Immature natural killer cell (primary cell): Measurements from ENCODE around the gene CLEC4C. TPM values are rescaled to one million over a fixed set of nuclear protein-coding genes. Genes with fewer than 3 reads are reported as not detected.

ENCODE experiments used
- DNase-seq, 3 donors: peaks; one replicate each; pipeline ENCODE4 v3.0.0; 2022; ENCODE audit warnings: mixed read lengths in 1 of 3
- H3K27ac Mint-ChIP-seq, 6 donors: one replicate each; pipeline ENCODE4 v1.8.0; 2020; ENCODE audit warnings: mixed read lengths in 6 of 6, mild to moderate bottlenecking in 5 of 6, inconsistent platforms in 4 of 6, moderate library complexity in 3 of 6
- H3K27me3 Mint-ChIP-seq, 3 donors: one replicate each; pipeline ENCODE4 v1.8.0; 2020 to 2021; ENCODE audit warnings: low read depth in 3 of 3, mild to moderate bottlenecking in 3 of 3, mixed read lengths in 3 of 3, moderate library complexity in 3 of 3, inconsistent platforms in 1 of 3
- H3K36me3 Mint-ChIP-seq, 3 donors: one replicate each; pipeline ENCODE4 v1.8.0; 2020; ENCODE audit warnings: mixed read lengths in 3 of 3, inconsistent platforms in 2 of 3, mild to moderate bottlenecking in 2 of 3
- H3K4me1 Mint-ChIP-seq, 2 donors: one replicate each; pipeline ENCODE4 v1.8.0; 2020; ENCODE audit warnings: inconsistent platforms in 2 of 2, mild to moderate bottlenecking in 2 of 2, mixed read lengths in 2 of 2, moderate library complexity in 1 of 2
- H3K4me3 Mint-ChIP-seq, 5 donors: one replicate each; pipeline ENCODE4 v1.8.0; 2020; ENCODE audit warnings: mild to moderate bottlenecking in 5 of 5, mixed read lengths in 5 of 5, inconsistent platforms in 3 of 5, moderate library complexity in 3 of 5
- H3K9me3 Mint-ChIP-seq, 6 donors: one replicate each; pipeline ENCODE4 v1.8.0; 2020; ENCODE audit warnings: mild to moderate bottlenecking in 6 of 6, mixed read lengths in 6 of 6, inconsistent platforms in 4 of 6, moderate library complexity in 3 of 6
- polyA plus RNA-seq, 3 donors: library from polyadenylated mRNA; unstranded; fragments of 300-500 nt; fragmentation: Illumina TruSeq; gene quantifications; one replicate each; pipeline ENCODE4 v1.2.3, GENCODE V29; 2021

The CLEC4C gene
- polyA plus RNA-seq, 3 donors from 2014 or later = 0.36 to 2.7 (median 0.72) TPM

DNA sequence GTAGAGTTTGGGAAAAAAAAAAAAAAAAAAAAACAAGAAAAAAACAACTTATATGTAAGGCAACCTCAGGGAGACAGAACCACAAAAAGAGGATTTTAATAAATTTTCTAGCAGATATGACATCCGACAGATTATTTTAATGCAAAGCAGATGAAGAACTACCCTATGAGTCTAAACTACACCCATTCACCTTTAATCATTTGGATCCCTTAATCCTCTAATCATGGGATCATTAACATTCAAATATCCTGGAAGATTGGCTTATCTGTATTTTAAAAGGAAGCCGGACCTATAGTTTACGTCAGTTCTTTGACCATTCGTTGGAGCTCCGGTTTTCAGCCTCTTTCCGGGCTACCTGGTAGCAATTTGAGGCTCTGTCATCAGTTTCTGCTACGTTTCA, 36.0 kb downstream of the CLEC4C start, which contains the start of gene DPPA3:
DPPA3 (plus strand) TSS at position 301 of the 400 bp plus-strand sequence. CDS start 138 bp downstream, outside the sequence.
- Mint-ChIP-seq H3K9me3 (peaks cover 0 to 2% (median 0%) of the 10 kb centered on the region in 6 donors), H3K27ac (no peak within 1 kb of the TSS), H3K27me3 (peaks cover 0 to 5% (median 2%) of the 10 kb centered on the region in 3 donors), H3K36me3 (no peaks in the 10 kb centered on the region), H3K4me3 (no peak within 1 kb of the TSS), H3K4me1 (no peaks in the 10 kb centered on the region)
- DNase-seq = no peak

- no peaks in the 10 kb centered on the region for H3K4me1 Mint-ChIP-seq
- H3K27ac Mint-ChIP-seq = no peak overlapping the region
Observed at GRCh38 chr12:7709969-7710675, 37.1 kb downstream of the CLEC4C start.

DNA sequence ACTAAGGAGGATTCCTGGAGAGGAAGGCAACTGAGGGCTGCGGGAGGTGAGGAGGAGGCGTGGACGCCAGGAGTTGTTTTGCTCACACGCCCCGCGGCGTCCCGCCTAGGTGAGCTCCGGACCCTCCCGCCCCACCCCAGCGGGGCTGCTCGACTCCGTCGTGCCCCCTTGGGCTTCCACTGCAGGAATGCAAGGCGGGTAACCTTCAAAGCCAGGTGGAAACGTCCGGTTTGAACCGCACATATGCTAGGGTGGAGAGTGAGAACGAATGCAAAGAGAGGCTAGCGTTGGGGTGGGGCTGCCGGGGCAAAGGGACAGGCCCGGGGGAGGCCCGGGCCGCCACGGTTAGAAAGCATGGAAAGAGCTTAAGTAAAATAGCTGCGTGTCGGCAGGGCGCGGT, 41.3 kb downstream of the CLEC4C start:
- no peak overlapping the region for H3K27ac Mint-ChIP-seq
- no peak overlapping the region for H3K4me3 Mint-ChIP-seq
- no peaks in the 10 kb centered on the region for H3K36me3 Mint-ChIP-seq
- H3K27me3 Mint-ChIP-seq = peaks cover 0 to 2% (median 2%) of the 10 kb centered on the region in 3 donors
- H3K9me3 Mint-ChIP-seq = peaks cover 0 to 2% (median 0%) of the 10 kb centered on the region in 6 donors
- no peaks in the 10 kb centered on the region for H3K4me1 Mint-ChIP-seq
- DNase-seq = no peak

More at GRCh38 chr12:7709969-7710675, 37.1 kb downstream of the CLEC4C start:
- Mint-ChIP-seq H3K9me3 (peaks cover 0 to 2% (median 0%) of the 10 kb centered on the region in 6 donors), H3K36me3 (no peaks in the 10 kb centered on the region), H3K27me3 (peaks cover 0 to 5% (median 2%) of the 10 kb centered on the region in 3 donors), H3K4me3 (no peak overlapping the region)
- DNase-seq = no peak

DNA sequence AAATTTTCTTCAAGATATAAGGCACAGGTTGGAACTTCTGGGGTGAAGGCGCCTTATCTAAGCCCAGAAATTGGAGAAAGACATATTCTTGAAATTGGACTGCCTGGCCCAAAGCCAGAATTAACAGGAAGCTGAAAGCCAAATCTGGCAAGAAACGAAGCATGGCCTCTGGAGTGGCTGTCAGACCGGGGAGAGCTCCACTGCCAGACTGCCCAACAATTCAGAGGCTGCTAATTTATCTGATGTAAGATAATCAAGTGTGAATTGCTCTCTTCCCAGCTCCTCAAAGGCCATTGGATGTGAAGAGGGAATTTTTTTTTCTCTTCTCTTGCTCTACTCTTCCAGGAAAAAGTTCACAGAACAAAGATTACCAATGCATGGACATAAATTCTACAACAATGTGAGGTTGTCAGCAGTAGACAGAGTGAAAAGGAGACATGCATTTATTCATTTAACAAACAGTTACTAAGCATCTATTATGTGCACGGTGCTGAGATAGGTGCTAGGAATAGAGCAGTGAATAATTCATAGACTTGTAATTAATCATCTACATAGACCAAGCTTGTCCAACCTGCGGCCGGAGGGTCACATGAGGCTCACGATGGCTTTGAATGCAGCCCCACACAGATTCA, 51.5 kb downstream of the CLEC4C start, which contains the start of gene GDF3:
GDF3 (minus strand) TSS at position 210 of the 632 bp plus-strand sequence; CDS start at position 163, 47 bp downstream.
- no peaks in the 10 kb centered on the region for H3K9me3 Mint-ChIP-seq
- no peaks in the 10 kb centered on the region for H3K4me1 Mint-ChIP-seq
- peaks cover 2 to 12% (median 5%) of the 10 kb centered on the region in 3 donors for H3K27me3 Mint-ChIP-seq
- DNase-seq = no peak
- H3K27ac Mint-ChIP-seq = no peak within 1 kb of the TSS
- peak within 1 kb of the TSS in 1 of 5 donors; percentile 11 for H3K4me3 Mint-ChIP-seq
- no peaks in the 10 kb centered on the region for H3K36me3 Mint-ChIP-seq

- no peaks in the 10 kb centered on the region for H3K36me3 Mint-ChIP-seq
- H3K9me3 Mint-ChIP-seq = no peaks in the 10 kb centered on the region
- H3K27me3 Mint-ChIP-seq = peaks cover 2 to 12% (median 5%) of the 10 kb centered on the region in 3 donors
- peak overlapping the region in 1 of 5 donors; percentile 11 for H3K4me3 Mint-ChIP-seq
- H3K4me1 Mint-ChIP-seq = no peaks in the 10 kb centered on the region
- H3K27ac Mint-ChIP-seq = no peak overlapping the region
- no peak for DNase-seq
Observed at GRCh38 chr12:7695237-7695560, 52.0 kb downstream of the CLEC4C start.

DNA sequence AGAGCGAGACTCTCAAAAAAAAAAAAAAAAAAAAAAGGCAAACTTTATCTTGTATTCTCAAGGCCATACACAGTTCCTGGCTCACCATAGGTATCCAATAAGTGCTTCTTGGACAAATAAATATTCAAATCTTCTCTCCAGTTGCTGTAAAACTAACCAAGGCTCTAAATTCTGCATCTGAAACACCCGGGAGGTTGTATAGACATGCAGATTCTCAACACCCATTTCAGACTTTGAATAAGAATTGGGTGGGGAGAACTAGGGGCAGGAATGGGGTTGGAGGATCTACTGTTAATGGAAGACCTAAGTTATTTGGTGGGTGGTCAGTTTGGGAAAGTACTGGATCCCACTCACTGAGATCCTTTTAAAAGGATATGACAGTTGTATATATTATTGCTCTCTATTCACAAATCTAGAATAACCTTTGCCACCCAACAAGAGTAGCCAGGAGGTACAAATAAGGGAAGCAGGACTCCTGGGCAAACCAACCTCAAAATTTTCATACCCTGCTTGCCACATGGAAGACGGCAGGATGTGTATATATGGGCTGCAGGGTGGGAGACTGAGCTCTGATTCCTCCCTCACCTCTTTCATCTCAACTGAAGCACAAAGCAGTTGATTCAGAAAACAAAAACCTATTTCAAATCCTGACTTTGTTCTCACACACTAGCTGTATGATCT, 52.5 kb downstream of the CLEC4C start:
- Mint-ChIP-seq H3K36me3 (no peaks in the 10 kb centered on the region), H3K4me1 (no peaks in the 10 kb centered on the region), H3K27ac (no peak overlapping the region), H3K27me3 (peaks cover 2 to 15% (median 7%) of the 10 kb centered on the region in 3 donors), H3K4me3 (no peak overlapping the region), H3K9me3 (no peaks in the 10 kb centered on the region)
- no peak for DNase-seq

- Mint-ChIP-seq H3K4me1 (no peaks in the 10 kb centered on the region), H3K36me3 (no peaks in the 10 kb centered on the region), H3K4me3 (no peak overlapping the region), H3K27ac (peak overlapping the region in 1 of 6 donors; percentile 30), H3K9me3 (no peaks in the 10 kb centered on the region), H3K27me3 (peaks cover 2 to 20% (median 7%) of the 10 kb centered on the region in 3 donors)
- no peak for DNase-seq
Observed at GRCh38 chr12:7693793-7694192, 53.4 kb downstream of the CLEC4C start.

DNA sequence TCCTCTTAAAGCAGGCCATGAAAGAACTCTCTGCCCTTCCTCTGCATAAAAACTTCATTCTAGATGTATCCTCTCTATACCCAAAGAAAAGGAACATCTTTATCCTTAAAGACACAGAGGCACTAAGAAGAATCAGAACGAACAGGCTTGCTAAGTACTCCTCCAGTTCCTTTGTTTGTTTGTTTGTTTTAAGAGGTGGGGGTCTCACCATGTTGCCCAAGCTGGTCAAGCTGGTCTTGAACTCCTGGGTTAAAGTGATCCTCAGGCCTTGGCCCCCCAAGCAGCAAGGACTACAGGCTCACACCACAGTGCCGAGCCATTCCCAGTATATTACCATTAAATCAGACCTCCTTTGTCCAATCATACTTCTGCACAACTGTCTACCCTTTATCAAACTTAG, 65.6 kb downstream of the CLEC4C start:
- Mint-ChIP-seq H3K36me3 (no peaks in the 10 kb centered on the region), H3K4me3 (no peak overlapping the region), H3K4me1 (peaks cover 2 to 7% of the 10 kb centered on the region in 2 donors), H3K9me3 (no peaks in the 10 kb centered on the region), H3K27ac (no peak overlapping the region), H3K27me3 (peaks cover 0 to 4% (median 2%) of the 10 kb centered on the region in 3 donors)
- no peak for DNase-seq

Other genes with a start within 250 kb of the CLEC4C start
- gene CD163, start 243.6 kb downstream of the CLEC4C start, polyA plus RNA-seq = 1 to 10 TPM in 2 of 3 donors, not detected in 1; 2.4 to 6.0 TPM
- gene APOBEC1, start 81.5 kb downstream of the CLEC4C start, polyA plus RNA-seq = not detected
- gene GDF3, start 51.6 kb downstream of the CLEC4C start, polyA plus RNA-seq = not detected
- not detected for gene DPPA3, start 35.9 kb downstream of the CLEC4C start, polyA plus RNA-seq
- not detected for gene NANOGNB, start 17.8 kb upstream of the CLEC4C start, polyA plus RNA-seq
- gene NANOG, start 42.0 kb upstream of the CLEC4C start, polyA plus RNA-seq = not detected
- gene SLC2A14, start 125.5 kb upstream of the CLEC4C start, polyA plus RNA-seq = not detected
- 100 to 1,000 TPM in 2 of 3 donors, 10 to 100 TPM in 1; 55.0 to 114 (median 114) TPM for gene SLC2A3, start 188.8 kb upstream of the CLEC4C start, polyA plus RNA-seq